DOHH2 (cell line): ENCODE results near the gene DGKB.

Experiments
- CTCF ChIP-seq: fragments of 200-600 bp; sonication (generic); IDR thresholded peaks from one replicate; pipeline ENCODE4 v1.5.1; 2014; ENCODE audit warnings: antibody characterized with exemption, mild to moderate bottlenecking, low read depth, low read length; ENCODE audit not compliant: poor library complexity, severe bottlenecking
- EZH2phosphoT487 ChIP-seq: fragments of 200-600 bp; sonication (generic); IDR thresholded peaks from 2 replicates; pipeline ENCODE4 v1.6.1; 2017; ENCODE audit warnings: borderline replicate concordance, mild to moderate bottlenecking, antibody characterized with exemption, low read length, moderate library complexity, mixed read lengths

GRCh38 chr7:14676896-14677295 lies 225.7 kb downstream of the DGKB start:
- TF ChIP-seq CTCF (no peak), EZH2phosphoT487 (no peak)
